ENCODE measurements around the gene MIAT. TPM values are rescaled to one million over a fixed set of nuclear protein-coding genes. Genes with fewer than 3 reads are reported as not detected.

Gene MIAT
- total RNA-seq, 3 donors from 2014 or later (not counting 1 experiment from before 2014, with no cell fraction given): 75.3 to 105 (median 76.3) TPM

GRCh38 chr22:26675687-26676268 is 18.4 kb downstream of the MIAT start:
- no peaks in the 10 kb centered on the region for H3K9me3 ChIP-seq (ENCODE audit: control insufficient read depth, insufficient read depth, low read length)
- Mint-ChIP-seq H3K27ac (peak overlapping the region; percentile 95 to 99), H3K9me3 (no peaks in the 10 kb centered on the region), H3K36me3 (no peaks in the 10 kb centered on the region), H3K27me3 (ENCODE audit: low read depth in 2 of 2) (no peaks in the 10 kb centered on the region), H3K4me1 (peaks cover 73 to 87% of the 10 kb centered on the region in 2 donors), H3K4me3 (peak overlapping the region; percentile 96)
- H3K27ac ChIP-seq (ENCODE audit: low read length): peak overlapping the region; percentile 39
- H3K4me3 ChIP-seq (ENCODE audit: low read length): no peak overlapping the region
- intact Hi-C loops (cut with micrococcal nuclease): loop anchor here (10.0 kb wide), 1 partner anchor 311 kb away; no protein-coding TSS in a partner anchor
- WGBS (ENCODE audit: insufficient coverage): 100% methylated on average over 4 of the region's 4 CpGs
- H3K36me3 ChIP-seq (ENCODE audit: control insufficient read depth, insufficient read depth, low read length): peaks cover 6% of the 10 kb centered on the region
- H3K4me1 ChIP-seq (ENCODE audit: control insufficient read depth, insufficient read depth, low read length): peaks cover 68% of the 10 kb centered on the region
- ATAC-seq (no peak), DNase-seq (no peak)
- H3K27me3 ChIP-seq (ENCODE audit: control insufficient read depth, insufficient read depth, low read length): no peaks in the 10 kb centered on the region
- no peak for TF ChIP-seq CTCF (IDR thresholded peaks at IDR 0.05)

GRCh38 chr22:26677217-26677616 is 19.8 kb downstream of the MIAT start:
- intact Hi-C loops (cut with micrococcal nuclease): loop anchor here (10.0 kb wide), 1 partner anchor 312 kb away; no protein-coding TSS in a partner anchor
- Mint-ChIP-seq H3K27ac (peak overlapping the region; percentile 67 to 69), H3K27me3 (ENCODE audit: low read depth in 2 of 2) (no peaks in the 10 kb centered on the region), H3K4me3 (no peak overlapping the region), H3K4me1 (peaks cover 58 to 77% of the 10 kb centered on the region in 2 donors), H3K36me3 (no peaks in the 10 kb centered on the region), H3K9me3 (no peaks in the 10 kb centered on the region)
- no peak for DNase-seq
- no peaks in the 10 kb centered on the region for H3K27me3 ChIP-seq (ENCODE audit: control insufficient read depth, insufficient read depth, low read length)
- WGBS (ENCODE audit: insufficient coverage): 92% methylated on average over 5 of the region's 5 CpGs
- ATAC-seq: no peak
- H3K4me1 ChIP-seq (ENCODE audit: control insufficient read depth, insufficient read depth, low read length): peaks cover 54% of the 10 kb centered on the region
- no peaks in the 10 kb centered on the region for H3K9me3 ChIP-seq (ENCODE audit: control insufficient read depth, insufficient read depth, low read length)
- TF ChIP-seq CTCF (IDR thresholded peaks at IDR 0.05): no peak
- no peak overlapping the region for H3K27ac ChIP-seq (ENCODE audit: low read length)
- H3K36me3 ChIP-seq (ENCODE audit: control insufficient read depth, insufficient read depth, low read length): peaks cover 18% of the 10 kb centered on the region
- no peak overlapping the region for H3K4me3 ChIP-seq (ENCODE audit: low read length)

GRCh38 chr22:26679003-26679629 is 21.7 kb downstream of the MIAT start:
- WGBS (ENCODE audit: insufficient coverage): 58% methylated on average over 9 of the region's 9 CpGs
- Mint-ChIP-seq H3K27me3 (ENCODE audit: low read depth in 2 of 2) (no peaks in the 10 kb centered on the region), H3K27ac (peak overlapping the region; percentile 67 to 69), H3K4me3 (no peak overlapping the region), H3K36me3 (no peaks in the 10 kb centered on the region), H3K9me3 (no peaks in the 10 kb centered on the region), H3K4me1 (peaks cover 49 to 69% of the 10 kb centered on the region in 2 donors)
- Histone ChIP-seq H3K9me3 (ENCODE audit: control insufficient read depth, insufficient read depth, low read length) (no peaks in the 10 kb centered on the region), H3K4me1 (ENCODE audit: control insufficient read depth, insufficient read depth, low read length) (peaks cover 35% of the 10 kb centered on the region), H3K27ac (ENCODE audit: low read length) (no peak overlapping the region), H3K36me3 (ENCODE audit: control insufficient read depth, insufficient read depth, low read length) (peaks cover 22% of the 10 kb centered on the region), H3K4me3 (ENCODE audit: low read length) (no peak overlapping the region), H3K27me3 (ENCODE audit: control insufficient read depth, insufficient read depth, low read length) (no peaks in the 10 kb centered on the region)
- DNase-seq (peak; percentile 62 to 84), ATAC-seq (peak; percentile 86 to 94 (median 91))
- intact Hi-C loops (cut with micrococcal nuclease): loop anchor here (10.0 kb wide), 1 partner anchor 314 kb away; no protein-coding TSS in a partner anchor
- peak; percentile 95 for TF ChIP-seq CTCF (IDR thresholded peaks at IDR 0.05)
